Left renal pelvis (tissue), 4 donors: ENCODE results near the gene TRPC4AP. TPM values are rescaled to one million over a fixed set of nuclear protein-coding genes. Genes with fewer than 3 reads are reported as not detected.

Experiments used
- DNase-seq, 4 donors: peaks; one replicate each; pipeline ENCODE4 v3.0.0-alpha.2; 2013; ENCODE audit warnings: low read depth in 4 of 4, low spot score in 3 of 4
- polyA plus RNA-seq, 4 donors: library from polyadenylated mRNA; unstranded; fragments of 120-200 nt; gene quantifications; one replicate each; pipeline ENCODE4 v1.2.1, GENCODE V29; 2013; ENCODE audit not compliant: insufficient read length in 4 of 4

The TRPC4AP gene
- polyA plus RNA-seq, 4 donors = 65.7 to 71.0 (median 67.1) TPM

DNA sequence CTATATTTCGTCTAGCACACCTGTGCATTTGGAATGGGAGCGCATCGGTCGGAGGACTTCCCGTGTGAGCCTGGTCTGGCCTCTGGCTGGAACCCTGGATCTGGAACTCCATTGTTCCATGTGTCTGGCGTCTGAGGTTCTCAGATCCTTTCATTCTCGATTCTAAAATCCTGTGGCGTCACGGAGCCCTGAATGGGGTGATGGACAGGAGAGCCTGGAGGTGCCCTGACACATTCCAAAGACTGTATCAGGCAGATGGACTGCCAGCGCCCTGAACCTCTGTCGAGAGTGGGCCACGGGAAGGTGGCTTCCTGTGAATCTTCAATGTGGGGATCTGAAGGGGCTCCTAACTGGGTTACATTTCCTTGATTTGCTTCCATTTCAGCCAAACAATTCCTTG, 116.3 kb downstream of the TRPC4AP start:
- no peak for DNase-seq

DNA sequence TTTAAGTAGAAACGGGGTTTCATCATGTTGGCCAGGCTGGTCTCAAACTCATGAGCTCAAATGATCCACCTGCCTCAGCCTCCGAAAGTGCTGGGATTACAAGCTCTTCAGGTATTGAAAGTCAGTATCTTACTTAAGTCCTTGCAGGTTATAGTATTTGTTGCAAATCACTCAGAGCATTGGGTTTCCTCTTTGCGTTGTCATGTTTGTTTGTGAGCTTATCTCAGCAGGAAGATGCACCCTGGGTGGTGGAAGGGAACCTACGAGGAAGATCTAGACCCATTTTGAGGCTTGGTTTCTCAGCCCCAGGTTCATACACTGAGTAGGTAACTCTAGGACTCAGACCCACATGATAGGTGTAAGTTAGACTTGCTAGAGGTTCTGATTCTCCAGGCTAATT, 118.4 kb downstream of the TRPC4AP start:
- no peak for DNase-seq

DNA sequence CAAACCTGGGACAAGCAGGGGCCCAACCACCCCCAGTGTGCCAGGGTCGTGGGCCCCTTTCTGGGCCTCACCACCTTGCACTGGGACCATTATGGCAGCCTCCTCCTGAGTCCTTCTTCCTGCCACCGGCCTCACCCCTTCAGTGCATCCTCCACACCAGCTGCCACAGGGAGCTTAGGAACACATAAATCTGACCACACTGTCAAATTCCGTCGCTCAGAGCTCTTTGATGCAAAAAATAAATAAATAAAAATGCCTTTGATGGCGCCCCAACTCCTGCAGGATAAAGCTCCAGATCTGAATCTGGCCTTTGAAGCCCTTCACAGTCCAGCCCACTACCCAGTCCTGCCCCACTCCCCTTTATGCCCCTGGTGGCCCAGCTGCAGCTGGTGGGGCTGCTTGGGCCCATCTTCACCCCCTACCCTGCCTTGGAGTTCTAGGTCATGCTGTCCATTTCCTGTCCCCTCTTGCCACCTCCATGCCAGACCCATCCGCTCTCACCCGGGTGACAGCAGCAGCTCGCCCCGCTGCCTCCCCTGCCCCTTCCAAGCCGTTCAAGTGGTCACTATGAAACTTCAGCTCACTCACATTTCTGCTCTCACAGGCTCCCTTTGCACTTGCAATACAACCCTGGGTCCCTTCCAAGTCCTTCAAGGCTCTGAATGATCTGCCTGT, 120.9 kb downstream of the TRPC4AP start:
- no peak for DNase-seq

DNA sequence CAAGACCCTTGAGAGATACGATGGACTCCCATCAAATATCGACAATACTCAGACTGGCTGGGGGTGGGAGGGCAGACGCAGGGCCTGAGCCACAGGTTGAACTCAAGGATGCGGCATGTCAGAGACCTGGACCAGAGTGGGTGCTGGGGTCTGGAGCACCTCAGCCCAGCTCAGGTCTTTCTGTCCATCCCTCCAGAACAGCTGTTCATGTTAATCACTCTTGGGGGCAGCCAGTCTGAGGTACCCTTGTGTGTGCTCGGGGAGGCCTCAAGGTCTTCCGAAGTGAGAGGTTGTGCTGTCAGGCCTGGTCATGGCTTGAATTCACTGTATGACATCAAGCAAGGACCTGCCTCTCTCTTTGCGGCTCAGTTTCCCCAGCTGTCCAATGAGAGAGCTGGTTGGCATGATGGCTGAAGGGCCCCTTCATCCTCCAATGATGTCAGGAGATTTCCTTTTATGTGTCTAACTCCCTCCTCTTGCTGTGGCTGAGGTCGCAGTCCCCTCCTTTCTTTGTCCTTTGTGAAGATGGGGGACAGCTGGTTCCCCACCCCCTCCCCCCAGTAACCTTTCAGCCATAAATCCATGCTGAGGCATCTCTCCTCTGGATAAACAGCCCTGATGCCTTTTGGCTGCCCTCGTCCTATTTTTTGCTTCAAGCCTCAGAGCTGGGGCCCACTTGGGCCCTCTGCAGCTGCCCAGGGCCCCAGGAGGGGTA, 121.6 kb downstream of the TRPC4AP start:
- no peak for DNase-seq

DNA sequence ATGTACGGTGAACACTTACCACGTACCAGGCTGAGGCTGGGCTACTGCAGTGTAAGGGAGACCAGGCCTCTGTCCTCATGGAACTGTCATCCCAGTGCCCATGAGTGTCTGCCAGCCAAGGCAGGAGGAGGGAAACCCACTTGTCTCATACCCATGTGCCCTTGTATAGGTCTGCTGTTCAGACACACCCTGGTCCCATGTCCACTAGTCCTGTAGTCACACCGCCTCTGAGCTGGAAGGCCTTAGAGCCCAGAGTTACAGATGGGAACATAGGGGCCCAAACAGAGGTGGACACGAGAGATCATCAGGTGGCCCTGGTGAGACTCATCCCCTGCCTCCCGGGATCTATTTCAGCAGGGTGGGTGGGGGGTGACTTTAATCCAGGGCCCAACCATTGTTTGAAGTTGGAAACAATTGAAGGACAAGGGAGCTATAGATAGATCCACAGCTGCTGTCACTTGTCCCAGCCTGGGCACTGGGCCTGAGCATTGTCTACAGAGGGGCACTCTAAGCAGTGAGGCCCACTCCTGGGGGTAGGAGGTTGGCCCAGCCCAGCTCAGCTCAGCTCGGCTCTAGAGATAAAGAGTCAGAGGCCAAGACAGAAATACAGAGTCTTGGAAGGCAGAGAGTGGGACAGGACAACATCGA, 122.3 kb downstream of the TRPC4AP start:
- no peak for DNase-seq

DNA sequence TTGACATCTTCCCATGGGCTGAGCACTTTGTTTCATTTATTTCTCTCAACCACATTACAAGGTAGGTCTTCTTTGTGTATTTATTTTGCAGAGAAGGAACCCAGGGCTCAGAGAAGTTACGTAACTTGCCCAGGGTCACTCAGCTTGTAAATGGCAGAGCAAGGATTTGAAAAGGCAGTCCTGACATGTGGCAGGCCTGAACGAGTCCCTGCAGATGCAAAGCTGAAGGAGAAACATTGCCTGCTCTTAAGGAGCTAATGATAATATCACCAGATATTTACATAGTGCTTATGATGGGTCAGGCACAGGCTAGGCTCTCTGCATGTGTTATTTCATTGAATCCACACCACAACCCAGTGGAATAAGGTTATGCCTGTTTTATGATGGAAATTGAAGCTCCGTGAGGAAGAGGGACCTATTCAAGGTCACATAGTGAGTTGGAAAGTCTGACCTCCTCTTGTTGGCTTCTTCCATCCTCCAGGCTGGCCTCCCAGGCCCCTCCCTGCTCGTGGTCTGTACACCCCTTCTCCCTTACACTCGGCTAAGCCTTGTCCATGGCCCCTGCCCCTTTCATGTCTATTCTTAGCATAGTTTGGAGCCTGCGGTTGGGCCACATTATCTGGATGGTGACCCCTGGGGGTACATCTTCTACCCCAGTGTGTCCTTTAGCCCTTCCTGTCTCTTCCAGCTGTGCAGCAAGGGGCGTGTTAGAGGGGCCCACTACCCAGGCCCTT, 124.4 kb downstream of the TRPC4AP start:
- no peak for DNase-seq

DNA sequence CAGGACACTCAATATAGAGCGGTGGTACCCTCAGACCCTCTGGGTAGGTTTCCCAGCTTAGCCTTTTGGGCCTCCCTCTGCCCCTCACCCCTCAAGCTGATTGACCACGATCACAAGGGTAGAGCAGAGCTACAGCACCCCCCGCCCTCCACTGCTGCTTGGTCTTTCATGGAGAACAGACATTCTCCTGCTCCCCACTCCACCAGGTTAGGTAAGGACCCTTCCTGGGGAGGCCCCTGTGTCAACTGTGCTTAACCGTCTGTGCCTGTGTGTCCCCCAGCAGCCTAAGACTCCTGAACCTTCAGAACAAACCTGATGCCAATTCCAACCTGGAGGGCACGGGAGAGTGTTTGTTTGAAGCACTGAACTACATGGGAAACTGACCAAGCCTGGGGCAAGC, 125.2 kb downstream of the TRPC4AP start:
- no peak for DNase-seq

DNA sequence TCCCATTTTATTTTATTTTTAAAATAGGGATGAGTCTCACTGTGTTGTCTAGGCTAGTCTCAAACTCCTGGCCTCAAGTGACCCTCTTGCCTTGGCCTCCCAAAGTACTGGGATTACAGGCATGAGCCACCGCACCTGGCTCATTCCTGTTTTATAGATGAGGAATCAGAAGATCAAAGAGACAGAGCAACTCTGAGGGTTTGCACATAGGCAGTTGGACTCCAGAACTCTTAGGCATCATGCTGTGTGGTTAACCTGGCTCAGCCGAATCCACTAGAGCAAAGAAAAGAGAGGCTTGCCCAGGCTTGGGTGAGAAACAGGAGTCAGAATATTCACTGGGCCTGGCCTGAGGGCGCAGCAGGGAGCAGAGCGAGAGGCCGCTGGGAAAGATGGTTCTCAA, 127.6 kb downstream of the TRPC4AP start:
- DNase-seq = no peak

DNA sequence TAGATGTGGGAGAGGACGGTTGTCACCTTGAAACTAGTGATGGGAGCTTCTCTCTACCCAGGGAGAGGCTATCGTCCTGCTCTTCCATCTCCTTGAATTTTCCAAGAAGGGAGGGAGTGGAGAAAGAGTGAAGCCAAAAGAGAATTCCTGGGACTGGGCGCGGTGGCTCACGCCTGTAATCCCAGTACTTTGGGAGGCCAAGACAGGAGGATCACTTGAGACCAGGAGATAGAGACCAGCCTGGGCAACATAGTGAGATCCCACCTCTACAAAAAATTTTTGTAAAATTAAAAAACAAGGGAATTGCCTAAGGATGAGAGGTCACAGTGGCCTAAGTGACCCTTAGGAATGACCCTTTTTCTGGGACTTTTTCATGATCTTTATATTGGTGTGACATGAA, 128.1 kb downstream of the TRPC4AP start:
- no peak for DNase-seq

DNA sequence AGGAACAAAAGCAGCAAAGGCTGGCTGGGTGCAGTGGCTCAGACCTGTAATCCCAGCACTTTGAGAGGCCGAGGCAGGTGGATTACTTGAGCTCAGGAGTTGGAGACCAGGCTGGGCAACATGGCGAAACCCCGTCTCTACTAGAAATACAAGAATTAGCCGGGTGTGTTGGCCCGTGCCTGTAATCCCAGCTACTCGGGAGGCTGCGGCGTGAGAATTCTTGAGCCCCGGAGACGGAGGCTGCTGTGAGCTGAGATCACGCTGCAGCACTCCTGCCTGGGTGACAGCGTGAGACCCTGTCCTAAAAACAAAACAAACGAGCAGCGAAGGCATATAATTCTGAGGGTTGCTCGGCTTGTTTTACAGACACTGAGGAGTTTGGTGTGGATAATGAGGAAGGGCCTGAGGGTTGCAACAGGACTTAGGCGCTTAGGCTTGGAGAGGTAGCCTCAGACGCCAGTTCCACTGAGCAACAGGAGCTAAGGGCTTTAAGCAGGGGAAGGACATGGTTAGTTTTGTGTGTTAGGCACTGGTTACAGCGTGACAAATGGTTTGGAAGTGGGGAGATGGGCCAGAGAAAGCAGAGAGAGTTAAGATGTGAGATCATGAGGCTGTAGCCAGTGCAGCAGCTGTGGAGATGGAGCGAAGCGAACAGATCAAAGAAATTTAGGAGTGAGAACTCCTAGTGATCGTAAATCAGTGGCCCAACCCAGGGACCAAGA, 135.7 kb downstream of the TRPC4AP start:
- no peak for DNase-seq

DNA sequence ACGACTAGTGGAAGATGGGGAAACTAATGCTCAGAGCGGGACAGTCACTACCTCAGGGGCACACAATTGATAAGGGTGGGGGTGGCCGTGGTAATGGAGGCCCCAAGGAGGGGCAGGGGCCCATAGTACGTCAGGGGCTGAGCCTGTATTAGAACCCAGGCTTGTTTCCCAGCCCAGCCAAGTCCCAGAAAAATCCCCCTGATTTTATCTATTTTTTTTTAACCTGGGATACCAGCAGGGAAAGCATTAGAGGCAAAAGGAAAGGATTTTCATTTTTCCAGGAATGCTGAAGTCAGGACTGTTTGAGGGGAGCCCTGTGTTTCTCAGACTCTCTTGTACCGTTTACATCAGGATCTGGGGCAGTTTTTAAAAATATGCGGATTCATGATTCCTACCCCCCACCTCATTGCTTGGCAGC, 136.6 kb downstream of the TRPC4AP start:
- no peak for DNase-seq

DNA sequence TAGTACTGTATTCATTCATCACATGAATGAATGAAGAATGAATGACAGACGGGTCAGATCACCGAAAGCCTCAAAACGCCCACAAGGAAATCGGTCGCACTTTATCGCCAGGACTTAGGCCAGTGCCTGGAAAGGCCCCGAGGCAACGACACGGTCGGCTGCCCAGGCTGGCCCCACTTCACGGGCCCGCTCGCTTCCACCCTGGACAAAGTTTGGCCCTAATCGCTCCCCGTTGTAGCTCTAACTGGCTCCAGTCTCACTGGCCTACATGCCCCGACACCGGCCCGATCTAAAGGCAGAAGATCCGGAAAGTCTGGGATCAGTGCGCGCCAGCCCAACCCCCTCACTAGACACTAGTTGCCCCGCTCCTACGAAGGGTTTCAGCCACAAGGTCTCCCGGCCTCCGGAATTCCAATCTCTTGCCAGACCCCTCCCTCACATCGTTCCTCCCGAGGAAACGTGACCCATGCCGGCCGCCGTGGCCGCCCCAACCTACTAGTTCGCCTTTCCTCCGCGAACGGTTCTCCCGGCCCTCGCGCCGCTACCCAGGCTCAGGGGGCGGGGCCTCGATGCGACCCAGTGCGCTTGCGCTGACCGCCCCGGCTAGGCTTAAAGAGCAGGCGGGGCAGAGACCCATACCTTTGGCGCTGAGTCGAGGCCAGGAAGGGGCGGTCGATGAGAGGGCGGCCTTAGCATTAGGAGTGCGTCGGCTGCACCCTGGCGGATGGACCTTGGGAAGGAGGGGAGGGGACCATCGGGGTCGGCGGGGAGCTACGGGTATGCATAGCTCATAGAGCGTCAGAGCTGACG, 137.2 kb downstream of the TRPC4AP start, which contains the start of the genes GSS and MYH7B:
GSS (minus strand) TSS at position 576 of the 810 bp plus-strand sequence. CDS start 3,954 bp downstream, outside the sequence.
MYH7B (plus strand) TSS at position 638 of the 810 bp plus-strand sequence. CDS start 22,138 bp downstream, outside the sequence.
- peak; percentile 89 to 94 (median 92) for DNase-seq

DNA sequence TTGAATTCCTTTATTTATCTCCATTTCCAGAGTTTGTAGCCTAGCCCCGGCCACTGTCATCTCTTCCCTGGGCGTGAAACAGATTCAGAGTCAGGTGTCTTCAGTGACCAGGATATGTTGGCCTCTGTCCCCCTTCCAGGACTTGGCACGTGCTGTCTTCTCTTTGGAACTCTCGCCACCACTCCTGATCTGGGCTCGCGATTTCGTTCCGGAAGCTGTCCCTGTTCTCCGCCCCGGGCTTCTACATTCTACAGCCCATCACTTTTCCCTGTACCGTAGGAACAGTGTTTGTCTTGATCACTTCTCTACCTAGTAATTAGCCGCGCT, 137.7 kb downstream of the TRPC4AP start:
- no peak for DNase-seq

DNA sequence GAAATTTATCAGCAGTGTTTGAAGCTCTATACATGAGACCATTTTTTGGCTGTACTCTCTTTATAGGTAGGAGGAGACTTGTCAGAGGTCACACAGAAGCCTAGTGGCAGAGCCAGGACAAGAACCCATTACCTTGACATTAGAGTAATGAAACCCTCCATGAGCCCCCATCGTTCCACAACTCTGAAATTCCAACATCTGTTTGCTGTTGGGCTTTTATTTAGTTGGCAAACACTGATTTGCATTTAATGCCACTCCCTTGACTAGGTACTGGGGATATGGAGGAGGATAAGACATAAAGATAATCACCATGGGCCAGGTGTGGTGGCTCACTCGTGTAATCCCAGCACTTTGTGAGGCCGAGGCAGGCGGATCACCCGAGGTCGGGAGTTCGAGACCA, 138.6 kb downstream of the TRPC4AP start:
- DNase-seq = no peak

DNA sequence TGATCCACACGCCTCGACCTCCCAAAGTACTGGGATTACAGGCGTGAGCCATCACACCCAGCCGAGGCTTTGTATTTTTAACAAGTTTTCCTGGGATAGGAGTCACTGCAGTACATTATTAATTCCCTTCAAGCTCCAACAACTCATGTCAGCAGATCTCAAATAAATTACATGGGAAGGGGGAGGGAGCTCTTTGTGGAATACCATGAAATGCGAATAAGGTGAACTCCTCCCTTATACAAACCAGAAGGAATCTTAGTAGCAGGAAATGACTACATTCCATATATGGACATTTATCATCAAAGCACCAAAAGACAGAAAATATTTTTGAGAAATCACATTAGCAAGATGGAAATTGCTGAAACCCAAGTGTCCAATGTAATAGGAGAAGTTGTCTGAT, 139.9 kb downstream of the TRPC4AP start:
- DNase-seq = peak in 1 of 4 donors; percentile 48
